Measurements from ENCODE around the gene RNF8.
"Not testable (repeated sequence)": the region's sequence is repeated elsewhere in the genome, so short reads cannot be mapped to it uniquely, and the experiment has no call there.

Gene RNF8

GRCh38 chr6:37399795-37400490 is 46.2 kb downstream of the RNF8 start:
- no peak for DNase-seq (ENCODE audit: low read depth)

DNA sequence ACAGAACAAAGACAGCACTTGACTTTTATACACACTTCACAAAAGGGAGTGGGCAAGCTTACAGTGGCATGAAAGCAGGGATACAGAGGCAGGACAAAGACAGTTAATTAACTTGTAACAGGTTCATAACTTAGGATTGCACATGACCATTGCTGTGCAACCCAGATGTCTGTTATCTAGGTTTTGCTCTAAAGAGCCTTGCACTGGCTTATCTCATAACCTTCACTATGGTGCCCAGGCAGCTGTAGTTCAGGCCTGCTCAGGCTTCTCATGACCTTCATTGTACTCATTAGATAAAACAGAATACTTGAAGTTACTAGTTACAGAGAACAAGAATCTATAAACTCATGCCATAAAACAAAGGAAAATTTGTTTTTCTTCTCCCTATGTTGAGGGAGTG is 47.9 kb downstream of the RNF8 start:
- not testable (repeated sequence) for DNase-seq (ENCODE audit: low read depth)

- DNase-seq (ENCODE audit: low read depth) = no peak
Observed at GRCh38 chr6:37406726-37407341, 53.1 kb downstream of the RNF8 start.

GRCh38 chr6:37407948-37408347 is 54.2 kb downstream of the RNF8 start:
- DNase-seq (ENCODE audit: low read depth) = no peak

GRCh38 chr6:37409501-37409900 is 55.7 kb downstream of the RNF8 start:
- DNase-seq (ENCODE audit: low read depth) = no peak

- no peak for DNase-seq (ENCODE audit: low read depth)
Observed at GRCh38 chr6:37417393-37417792, 63.6 kb downstream of the RNF8 start.

DNA sequence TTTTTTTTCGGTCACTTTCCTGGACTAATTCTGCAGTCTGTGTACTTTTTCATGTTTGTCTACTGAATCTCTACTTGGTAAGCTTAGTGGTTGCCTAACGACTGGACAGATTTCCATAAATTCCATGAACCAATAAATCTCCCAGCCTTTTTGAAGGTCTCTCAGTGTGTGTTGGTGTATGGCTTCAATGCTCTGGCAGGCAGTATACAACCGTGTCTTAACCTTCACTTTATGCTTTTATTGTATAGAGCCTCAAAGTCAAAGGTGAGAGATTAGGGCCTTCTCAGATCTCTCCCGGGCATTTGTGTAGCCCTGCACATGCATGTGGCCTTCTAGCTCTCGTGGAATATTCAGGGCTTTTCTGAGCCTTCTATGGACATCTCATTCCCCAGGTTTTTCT is 64.9 kb downstream of the RNF8 start:
- no peak for DNase-seq (ENCODE audit: low read depth)

GRCh38 chr6:37426058-37426944 is 72.5 kb downstream of the RNF8 start:
- DNase-seq (ENCODE audit: low read depth) = no peak

DNA sequence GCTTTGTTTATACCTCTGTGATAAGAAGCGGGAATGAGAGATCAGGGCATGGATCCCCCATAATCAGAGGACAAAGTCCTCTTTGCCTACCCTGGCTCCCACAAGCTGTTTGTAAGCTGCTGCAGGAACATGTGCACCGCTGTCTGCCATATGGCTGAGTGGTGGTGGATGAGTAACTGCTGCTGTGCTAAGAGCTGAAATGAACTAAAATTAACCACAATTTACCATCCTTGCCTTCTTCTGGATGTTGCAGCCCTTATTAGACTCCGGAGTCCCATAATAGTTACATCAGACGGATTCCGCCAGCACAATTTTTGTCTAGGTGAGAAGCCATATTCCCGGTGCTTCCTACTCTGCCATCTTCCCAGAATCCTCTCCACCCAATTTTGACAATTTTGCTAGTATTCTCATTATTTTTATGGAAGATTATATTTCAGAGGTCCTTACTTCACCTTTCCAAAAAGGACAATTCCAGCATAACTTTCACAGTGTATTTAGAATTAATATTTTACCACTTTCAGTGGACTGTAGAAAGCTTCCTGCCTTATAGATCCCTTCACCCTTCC is 73.2 kb downstream of the RNF8 start:
- no peak for DNase-seq (ENCODE audit: low read depth)

GRCh38 chr6:37429352-37429750 is 75.6 kb downstream of the RNF8 start:
- DNase-seq (ENCODE audit: low read depth) = no peak

GRCh38 chr6:37432590-37432915 is 78.8 kb downstream of the RNF8 start:
- DNase-seq (ENCODE audit: low read depth) = no peak

- no peak for DNase-seq (ENCODE audit: low read depth)
Observed at GRCh38 chr6:37432916-37433656, 79.3 kb downstream of the RNF8 start, which contains the start of gene CMTR1. Gene CMTR1 (plus strand): TSS chr6:37433221. CDS start chr6:37435630, 2,409 bp downstream.

DNA sequence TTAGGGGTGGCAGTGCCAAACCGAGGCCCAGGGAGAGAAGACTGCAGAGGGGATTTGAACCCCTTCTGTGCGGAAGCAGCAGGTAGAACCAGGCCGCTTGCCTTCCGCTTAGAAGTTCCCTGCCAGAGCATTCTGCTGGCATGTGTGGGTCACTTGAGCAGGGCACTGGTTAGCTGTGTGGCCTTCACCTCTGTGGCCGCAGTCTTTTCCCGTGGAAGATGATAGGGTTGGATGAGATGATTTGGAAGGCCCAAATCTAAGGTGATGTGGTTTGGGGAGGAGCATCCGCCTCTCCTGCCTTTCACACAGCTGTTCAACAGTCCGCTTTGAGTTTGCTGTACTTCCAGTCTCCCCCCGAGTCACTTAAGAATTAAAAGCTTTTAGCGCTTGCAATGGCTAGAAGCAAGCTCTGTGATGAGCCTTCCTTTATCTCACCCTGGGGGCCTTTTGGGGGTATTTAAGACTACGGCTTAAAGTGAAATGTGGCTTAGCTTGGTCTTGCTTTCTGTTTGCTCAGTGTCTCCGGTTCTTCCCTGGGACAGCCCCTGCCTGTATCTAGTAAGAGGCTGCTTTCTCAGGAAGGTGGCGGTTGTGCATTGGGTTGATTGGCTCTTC is 80.0 kb downstream of the RNF8 start:
- DNase-seq (ENCODE audit: low read depth) = no peak

- no peak for DNase-seq (ENCODE audit: low read depth)
Observed at GRCh38 chr6:37435373-37435772, 81.6 kb downstream of the RNF8 start.

DNA sequence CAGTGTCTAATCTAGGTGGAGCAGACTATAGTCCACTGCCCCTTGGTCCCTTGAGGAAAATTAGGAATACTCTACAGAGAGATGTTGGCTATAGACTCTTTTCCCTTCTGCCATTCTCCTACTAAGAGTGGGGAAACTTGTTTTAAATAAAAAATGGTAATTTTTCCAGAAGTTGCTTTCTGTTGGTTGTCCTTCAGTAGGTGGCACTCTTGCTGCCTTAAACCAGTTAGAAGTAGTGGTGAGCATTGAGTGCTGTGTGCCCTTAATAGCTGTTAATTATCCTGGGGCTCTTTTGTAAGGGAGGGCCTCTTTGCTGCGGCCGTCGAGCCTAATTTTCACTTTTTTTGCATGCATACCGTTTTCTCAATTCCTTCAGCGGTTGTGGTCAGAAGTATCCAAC is 82.0 kb downstream of the RNF8 start:
- no peak for DNase-seq (ENCODE audit: low read depth)

DNA sequence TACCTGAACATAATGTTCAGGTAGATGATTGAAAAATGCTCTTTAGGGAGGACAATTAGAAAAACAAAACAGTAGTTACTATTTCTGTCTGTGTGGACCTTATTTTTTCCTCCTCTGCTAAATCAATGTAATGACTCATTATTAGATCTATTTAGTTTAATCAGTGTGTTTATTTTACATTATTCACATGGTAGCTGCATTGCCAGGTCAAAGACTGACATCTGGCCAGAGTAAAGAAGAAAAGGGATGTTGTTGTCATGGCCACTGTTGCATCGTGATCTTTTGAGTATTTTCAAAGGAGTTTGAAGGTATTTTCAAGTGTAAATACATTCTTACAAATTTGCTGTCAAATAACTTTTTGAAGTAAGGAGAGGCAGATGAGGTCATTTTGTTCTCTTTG is 85.1 kb downstream of the RNF8 start:
- no peak for DNase-seq (ENCODE audit: low read depth)

- no peak for DNase-seq (ENCODE audit: low read depth)
Observed at GRCh38 chr6:37441651-37442050, 87.9 kb downstream of the RNF8 start.

GRCh38 chr6:37442416-37443215 is 88.8 kb downstream of the RNF8 start:
- DNase-seq (ENCODE audit: low read depth) = no peak

GRCh38 chr6:37443216-37443542 is 89.4 kb downstream of the RNF8 start:
- DNase-seq (ENCODE audit: low read depth) = not testable (repeated sequence)

Measured in non-pigmented ciliary epithelial cell (primary cell).